K562 (cell line): ENCODE measurements around the gene FOXR1. TPM values are rescaled to one million over a fixed set of nuclear protein-coding genes. Genes with fewer than 3 reads are reported as not detected.

ENCODE experiments used
- CCAR2 ChIP-seq: fragments of 200-400 bp; formaldehyde crosslinking; IDR thresholded peaks from 2 replicates; pipeline ENCODE4 v1.6.1; 2017; ENCODE audit warnings: mild to moderate bottlenecking, low read depth, low read length
- CEBPB ChIP-seq: fragments of 450-650 bp; IDR thresholded peaks from 2 replicates; pipeline ENCODE4 v1.6.1; 2016; ENCODE audit warnings: missing genetic modification characterization, missing compliant biosample characterization
- ELF1 ChIP-seq: fragments of 200-800 bp; sonication (Bioruptor generic); IDR thresholded peaks from 2 replicates; pipeline ENCODE4 v1.6.1; 2016; ENCODE audit warnings: missing genetic modification characterization, missing compliant biosample characterization
- EP400 ChIP-seq: fragments of 450-650 bp; IDR thresholded peaks from 2 replicates; pipeline ENCODE4 v1.6.1; 2017; ENCODE audit warnings: antibody characterized with exemption, mild to moderate bottlenecking, moderate library complexity
- FOXK1 ChIP-seq: sonication (generic); formaldehyde crosslinking; IDR thresholded peaks from 2 replicates; pipeline ENCODE4 v1.8.0; 2022; ENCODE audit warnings: missing genetic modification reagents, mild to moderate bottlenecking, borderline replicate concordance
- HDAC6 ChIP-seq: IDR thresholded peaks from 2 replicates; pipeline ENCODE4 v1.6.1; 2012; ENCODE audit warnings: low read depth, mild to moderate bottlenecking, control low read depth, inconsistent platforms, low read length, moderate library complexity
- KLF10 ChIP-seq: fragments of 250-450 bp; sonication (Bioruptor Pico); IDR thresholded peaks from 2 replicates; pipeline ENCODE4 v1.6.1; 2021; ENCODE audit warnings: matching md5 sums
- MYNN ChIP-seq, 2 experiments: sonication (generic); formaldehyde crosslinking in 1 of 2; IDR thresholded peaks; 2 replicates each; pipeline versions ENCODE4 v1.5.0 to v1.6.1; 2016 to 2020; ENCODE audit warnings: antibody characterized with exemption in 1 of 2, missing genetic modification reagents in 1 of 2
- NUFIP1 ChIP-seq: fragments of 450-650 bp; IDR thresholded peaks from 2 replicates; pipeline ENCODE4 v1.6.1; 2018; ENCODE audit not compliant: partially characterized antibody
- POLR2A ChIP-seq: fragments of 450-650 bp; conservative IDR thresholded peaks from 2 replicates; pipeline ENCODE4 v1.6.1; 2016
- RAD21 ChIP-seq, 2 experiments: fragments of 250-450 bp in 1 of 2; fragments of 450-650 bp in 1 of 2; sonication (Bioruptor Pico) in 1 of 2; formaldehyde crosslinking in 1 of 2; IDR thresholded peaks in 1 of 2; conservative IDR thresholded peaks in 1 of 2; 2 replicates each; pipeline versions ENCODE4 v1.4.0 to v1.8.0; 2020 to 2022; ENCODE audit warnings: mild to moderate bottlenecking in 2 of 2, moderate library complexity in 1 of 2
- RBM14 ChIP-seq: fragments of 200-400 bp; formaldehyde crosslinking; IDR thresholded peaks from 2 replicates; pipeline ENCODE4 v1.6.1; 2018; ENCODE audit warnings: low read depth, mild to moderate bottlenecking, low read length, moderate library complexity, borderline replicate concordance; ENCODE audit not compliant: insufficient read depth
- RBM34 ChIP-seq: fragments of 200-400 bp; formaldehyde crosslinking; IDR thresholded peaks from 2 replicates; pipeline ENCODE4 v1.6.1; 2018; ENCODE audit warnings: low read length, borderline replicate concordance; ENCODE audit not compliant: insufficient read depth
- SAP30 ChIP-seq: fragments of 200-600 bp; sonication (generic); IDR thresholded peaks from 2 replicates; pipeline ENCODE4 v1.6.1; 2012; ENCODE audit warnings: borderline replicate concordance, low read depth, mild to moderate bottlenecking, moderate library complexity, low read length, control low read depth, inconsistent platforms; ENCODE audit not compliant: insufficient read depth, poor library complexity, severe bottlenecking
- SIN3A ChIP-seq, 2 experiments: fragments of 150-350 bp in 1 of 2; IDR thresholded peaks; 2 replicates each; pipeline ENCODE4 v1.6.1; 2011 to 2016; ENCODE audit warnings: borderline replicate concordance in 2 of 2, low read depth in 2 of 2, low read length in 2 of 2, mild to moderate bottlenecking in 2 of 2, moderate library complexity in 2 of 2; ENCODE audit not compliant: control insufficient read depth in 1 of 2
- SIX5 ChIP-seq, 2 experiments: IDR thresholded peaks; 2 replicates each; pipeline ENCODE4 v1.6.1; 2011; ENCODE audit warnings: low read length in 2 of 2, borderline replicate concordance in 1 of 2, low read depth in 1 of 2, mild to moderate bottlenecking in 1 of 2, moderate library complexity in 1 of 2; ENCODE audit not compliant: insufficient read depth in 1 of 2
- TARDBP ChIP-seq: fragments of 450-650 bp; IDR thresholded peaks from 2 replicates; pipeline ENCODE4 v1.6.1; 2016
- XRCC5 ChIP-seq: fragments of 200-400 bp; formaldehyde crosslinking; IDR thresholded peaks from 2 replicates; pipeline ENCODE4 v1.6.1; 2017; ENCODE audit warnings: low read depth, mild to moderate bottlenecking, low read length
- ZNF347 ChIP-seq: fragments of 450-650 bp; formaldehyde crosslinking; IDR thresholded peaks from 2 replicates; pipeline ENCODE4 v1.4.0; 2020; ENCODE audit warnings: low read depth, mild to moderate bottlenecking, moderate library complexity
- ZNF668 ChIP-seq: fragments of 250-450 bp; sonication (Bioruptor Pico); IDR thresholded peaks from 2 replicates; pipeline ENCODE4 v1.8.0; 2022; ENCODE audit warnings: mild to moderate bottlenecking, inconsistent platforms
- polyA plus RNA-seq, 8 experiments: library from polyadenylated mRNA; depleted of rRNA in 4 of 8; stranded (reverse) in 5 of 8; unstranded in 3 of 8; fragments of >200 nt; fragmentation: Nextera tagmentation in 2 of 8; fragmentation: Illumina TruSeq in 1 of 8; extraction: Ambion mirVana in 2 of 8; extraction: Trizol in 1 of 8; gene quantifications; 2 replicates each; pipeline versions ENCODE4 v1.2.1 to v1.2.3, GENCODE V29; 2011 to 2014; ENCODE audit warnings: inconsistent platforms in 1 of 8, missing spikeins in 1 of 8
- total RNA-seq, 7 experiments: library from RNA; depleted of rRNA in 6 of 7; stranded (reverse); fragments of >200 nt in 6 of 7; fragmentation: Illumina TruSeq in 2 of 7; extraction: Trizol in 2 of 7; gene quantifications; 2 replicates each; pipeline versions ENCODE4 v1.2.1 to v1.2.3, GENCODE V29; 2011 to 2021; ENCODE audit warnings: low replicate concordance in 1 of 7
- TF ChIP-seq, protein P1 (sequence below): fragments of 450-650 bp; formaldehyde crosslinking; IDR thresholded peaks from 2 replicates; pipeline ENCODE4 v1.4.0; 2020; ENCODE audit warnings: mild to moderate bottlenecking
- TF ChIP-seq, protein P2 (sequence below): fragments of 250-450 bp; sonication (Bioruptor Pico); IDR thresholded peaks from 2 replicates; pipeline ENCODE4 v1.5.0; 2020; ENCODE audit warnings: mild to moderate bottlenecking

FOXR1 gene
- total and polyA plus RNA-seq, 9 of the 15 experiments (the other 6 are each of a cell fraction or from before 2014, with no cell fraction given), result not detected

- TF ChIP-seq MYNN (IDR thresholded peaks at IDR 0.05), result no peak
- no peak for TF ChIP-seq MYNN (CRISPR knock-in tag; IDR thresholded peaks at IDR 0.05)
- no peak for TF ChIP-seq FOXK1 (CRISPR knock-in tag)
- no peak for TF ChIP-seq RBM14
- TF ChIP-seq SIN3A (IDR thresholded peaks at IDR 0.05; ENCODE audit: borderline replicate concordance in 2 of 2, control insufficient read depth in 1 of 2, low read depth in 2 of 2, low read length in 2 of 2), result peak in 1 of 2 experiments; percentile 13; a peak in 1 of 4 replicates
- no peak for TF ChIP-seq TARDBP
- TF ChIP-seq, protein P1, sequence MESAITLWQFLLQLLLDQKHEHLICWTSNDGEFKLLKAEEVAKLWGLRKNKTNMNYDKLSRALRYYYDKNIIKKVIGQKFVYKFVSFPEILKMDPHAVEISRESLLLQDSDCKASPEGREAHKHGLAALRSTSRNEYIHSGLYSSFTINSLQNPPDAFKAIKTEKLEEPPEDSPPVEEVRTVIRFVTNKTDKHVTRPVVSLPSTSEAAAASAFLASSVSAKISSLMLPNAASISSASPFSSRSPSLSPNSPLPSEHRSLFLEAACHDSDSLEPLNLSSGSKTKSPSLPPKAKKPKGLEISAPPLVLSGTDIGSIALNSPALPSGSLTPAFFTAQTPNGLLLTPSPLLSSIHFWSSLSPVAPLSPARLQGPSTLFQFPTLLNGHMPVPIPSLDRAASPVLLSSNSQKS (CRISPR knock-in tag), result no peak
- no peak for TF ChIP-seq ZNF347 (CRISPR knock-in tag)
- no peak for TF ChIP-seq CEBPB (tag)
- no peak for TF ChIP-seq RBM34
- TF ChIP-seq, protein P2, sequence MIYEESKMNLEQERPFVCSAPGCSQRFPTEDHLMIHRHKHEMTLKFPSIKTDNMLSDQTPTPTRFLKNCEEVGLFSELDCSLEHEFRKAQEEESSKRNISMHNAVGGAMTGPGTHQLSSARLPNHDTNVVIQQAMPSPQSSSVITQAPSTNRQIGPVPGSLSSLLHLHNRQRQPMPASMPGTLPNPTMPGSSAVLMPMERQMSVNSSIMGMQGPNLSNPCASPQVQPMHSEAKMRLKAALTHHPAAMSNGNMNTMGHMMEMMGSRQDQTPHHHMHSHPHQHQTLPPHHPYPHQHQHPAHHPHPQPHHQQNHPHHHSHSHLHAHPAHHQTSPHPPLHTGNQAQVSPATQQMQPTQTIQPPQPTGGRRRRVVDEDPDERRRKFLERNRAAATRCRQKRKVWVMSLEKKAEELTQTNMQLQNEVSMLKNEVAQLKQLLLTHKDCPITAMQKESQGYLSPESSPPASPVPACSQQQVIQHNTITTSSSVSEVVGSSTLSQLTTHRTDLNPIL (CRISPR knock-in tag), result no peak
- no peak for TF ChIP-seq NUFIP1
- peak; percentile 5 for TF ChIP-seq POLR2A
- TF ChIP-seq XRCC5, result no peak
- TF ChIP-seq RAD21 (CRISPR knock-in tag; conservative IDR thresholded peaks at IDR 0.05 in 1 of 2, IDR thresholded peaks at IDR 0.05 in 1 of 2), result no peak
- TF ChIP-seq KLF10 (CRISPR knock-in tag), result no peak
- TF ChIP-seq ZNF668 (CRISPR knock-in tag), result no peak
- TF ChIP-seq ELF1 (tag), result no peak
- no peak for TF ChIP-seq HDAC6
- no peak for TF ChIP-seq CCAR2
- TF ChIP-seq SIX5 (IDR thresholded peaks at IDR 0.05; ENCODE audit: borderline replicate concordance in 1 of 2, insufficient read depth in 1 of 2, low read depth in 1 of 2, low read length in 2 of 2), result no peak
- no peak for TF ChIP-seq EP400
- TF ChIP-seq SAP30, result no peak
- TF ChIP-seq, all 486 proteins: peak for 8
These were observed 44.9 kb downstream of the FOXR1 start (continued) for GRCh38 chr11:119016216-119017009.
